GM23248 (cell line): ENCODE measurements around the gene LRP6.

ENCODE experiments used
- EZH2 ChIP-seq: fragments of 200-600 bp; sonication (generic); IDR thresholded peaks from 2 replicates; pipeline ENCODE4 v1.6.1; 2018; ENCODE audit warnings: antibody characterized with exemption, mild to moderate bottlenecking; ENCODE audit not compliant: insufficient read depth, poor library complexity, severe bottlenecking
- EZH2phosphoT487 ChIP-seq: fragments of 200-600 bp; sonication (generic); IDR thresholded peaks from 2 replicates; pipeline ENCODE4 v1.6.1; 2018; ENCODE audit warnings: antibody characterized with exemption, moderate library complexity, mild to moderate bottlenecking, low read depth; ENCODE audit not compliant: insufficient read depth

GRCh38 chr12:12247584-12247983, 19.3 kb downstream of the LRP6 start:
- no peak for TF ChIP-seq EZH2
- no peak for TF ChIP-seq EZH2phosphoT487
